Heart left ventricle (tissue), 13 donors: ENCODE measurements around the gene PLXNC1.

Experiments
- POLR2A ChIP-seq, 2 donors: fragments of 450-650 bp; IDR thresholded peaks; one replicate each; pipeline ENCODE4 v1.6.1; 2017; ENCODE audit warnings: antibody characterized with exemption in 2 of 2, mild to moderate bottlenecking in 2 of 2, moderate library complexity in 2 of 2
- TF ChIP-seq, protein P1 (sequence below), 12 donors: fragments of 200-600 bp; sonication (generic) in 4 of 12; IDR thresholded peaks; one replicate each; pipeline versions ENCODE4 v1.5.0 to v1.8.0; 2018 to 2022; ENCODE audit warnings: antibody characterized with exemption in 12 of 12, mild to moderate bottlenecking in 5 of 12
- donor health status: ischemic (EF 13 %, LVEDD 7.1; RV severe dilation, severe dysfunction).
- donor health status: DM: no; HTN: yes; CAD: no.
- donor health status: DM: no; HTN: no; CAD: no.
- donor health status: ischemic (EF 25% LVEDD 6.9; RV normal size, moderate dysfunction).
- donor health status: ischemic (EF 25% LVEDD 5.7; RV mildly dilated, moderate dysfunction).
- donor health status: ischemic (EF 35%, LVEDD 5.7; RV mildly dilated, moderate dysfunction).
- donor health status: nonischemic (EF 11% LVEDD 7.7; RV severe dilation, severe dysfunction).
- donor health status: DM: yes; HTN: yes; CAD: no.
- donor health status: PGD.
- donor health status: ischemic (EF 29% LVEDD 5.4; RV normal size, mild dysfunction).
- donor health status: nonischemic (EF 23%, LVEDD 6.1; RV moderate dilation, normal function).

DNA sequence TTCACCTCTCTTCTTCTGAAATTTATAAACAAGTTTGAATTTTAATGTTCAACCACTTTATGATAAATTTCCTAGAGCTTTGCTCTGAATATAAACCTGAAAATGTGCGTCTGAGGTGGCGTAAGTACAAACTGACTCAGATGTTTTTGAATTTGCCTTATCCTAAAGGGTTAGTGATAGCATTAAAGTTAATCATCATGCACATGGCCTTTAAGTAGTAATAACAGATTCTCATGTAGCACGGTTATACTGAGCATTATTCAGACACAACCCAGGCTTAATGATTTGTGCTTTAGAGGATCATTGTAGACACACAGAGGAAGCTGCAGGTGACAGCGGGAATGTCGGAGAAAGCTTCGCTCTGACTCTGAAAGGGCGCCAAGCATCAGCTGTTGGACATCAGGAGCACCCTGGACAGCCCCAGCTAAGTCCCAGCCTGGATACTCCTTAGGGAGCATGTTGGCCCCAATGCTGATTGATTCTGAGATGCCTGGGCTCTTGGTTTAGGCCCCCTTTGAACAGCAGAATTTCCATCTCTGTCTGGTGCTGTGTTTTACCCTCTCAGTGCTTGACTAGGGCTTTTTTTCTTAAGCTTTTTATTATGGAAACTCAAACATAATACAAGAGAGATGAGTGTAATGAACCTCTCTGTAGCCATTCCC is 91.1 kb downstream of the PLXNC1 start:
- TF ChIP-seq POLR2A (IDR thresholded peaks at IDR 0.05), result no peak
- TF ChIP-seq, protein P1, sequence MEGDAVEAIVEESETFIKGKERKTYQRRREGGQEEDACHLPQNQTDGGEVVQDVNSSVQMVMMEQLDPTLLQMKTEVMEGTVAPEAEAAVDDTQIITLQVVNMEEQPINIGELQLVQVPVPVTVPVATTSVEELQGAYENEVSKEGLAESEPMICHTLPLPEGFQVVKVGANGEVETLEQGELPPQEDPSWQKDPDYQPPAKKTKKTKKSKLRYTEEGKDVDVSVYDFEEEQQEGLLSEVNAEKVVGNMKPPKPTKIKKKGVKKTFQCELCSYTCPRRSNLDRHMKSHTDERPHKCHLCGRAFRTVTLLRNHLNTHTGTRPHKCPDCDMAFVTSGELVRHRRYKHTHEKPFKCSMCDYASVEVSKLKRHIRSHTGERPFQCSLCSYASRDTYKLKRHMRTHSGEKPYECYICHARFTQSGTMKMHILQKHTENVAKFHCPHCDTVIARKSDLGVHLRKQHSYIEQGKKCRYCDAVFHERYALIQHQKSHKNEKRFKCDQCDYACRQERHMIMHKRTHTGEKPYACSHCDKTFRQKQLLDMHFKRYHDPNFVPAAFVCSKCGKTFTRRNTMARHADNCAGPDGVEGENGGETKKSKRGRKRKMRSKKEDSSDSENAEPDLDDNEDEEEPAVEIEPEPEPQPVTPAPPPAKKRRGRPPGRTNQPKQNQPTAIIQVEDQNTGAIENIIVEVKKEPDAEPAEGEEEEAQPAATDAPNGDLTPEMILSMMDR (IDR thresholded peaks at IDR 0.05), result no peak
